Ectodermal cell (in vitro differentiated cells): ENCODE data around the gene MYBBP1A.

Experiments used
- H3K27ac ChIP-seq: 2 replicates; pipeline ENCODE4 v1.7.0; 2013; ENCODE audit warnings: mild to moderate bottlenecking, low read depth, low read length; ENCODE audit not compliant: insufficient read depth, poor library complexity, severe bottlenecking
- H3K27me3 ChIP-seq: 2 replicates; pipeline ENCODE4 v1.7.0; 2013; ENCODE audit warnings: mild to moderate bottlenecking, low read length; ENCODE audit not compliant: insufficient read depth, control insufficient read depth, poor library complexity, severe bottlenecking
- H3K36me3 ChIP-seq: one replicate; pipeline ENCODE4 v1.7.0; 2013; ENCODE audit warnings: low read length; ENCODE audit not compliant: control insufficient read depth, insufficient read depth
- H3K4me1 ChIP-seq: one replicate; pipeline ENCODE4 v1.7.0; 2013; ENCODE audit warnings: low read length; ENCODE audit not compliant: control insufficient read depth, insufficient read depth
- H3K4me3 ChIP-seq: 2 replicates; pipeline ENCODE4 v1.7.0; 2013; ENCODE audit warnings: low read depth, low read length, control low read depth; ENCODE audit not compliant: insufficient read depth
- H3K9me3 ChIP-seq: 2 replicates; pipeline ENCODE4 v1.7.0; 2013; ENCODE audit warnings: mild to moderate bottlenecking, low read length, moderate library complexity; ENCODE audit not compliant: control insufficient read depth
- WGBS, 2 experiments: methylation state at CpG; one replicate each; pipeline ENCODE4 v1.1.7; 2013; ENCODE audit warnings: missing lambda C conversion rate in 2 of 2; 5-methylcytosine and 5-hydroxymethylcytosine counted together

Gene MYBBP1A

DNA sequence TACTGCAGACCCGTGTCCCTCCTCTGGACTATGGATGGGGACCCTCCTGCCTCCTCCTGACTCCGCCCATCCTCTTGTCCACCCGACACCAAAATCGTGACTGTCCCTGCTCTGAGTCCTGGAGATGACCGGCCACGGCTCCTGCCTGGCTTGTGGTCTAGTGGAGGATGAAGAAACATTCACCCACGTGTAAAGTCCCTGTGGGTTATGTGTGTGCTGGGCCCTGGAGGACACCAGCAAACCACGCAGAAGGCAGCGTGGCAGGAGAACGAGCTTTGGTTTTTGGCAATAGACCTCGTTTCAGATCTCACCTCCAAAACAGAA is 44.6 kb downstream of the MYBBP1A start:
- H3K4me3 ChIP-seq, result no peak overlapping the region
- no peaks in the 10 kb centered on the region for H3K36me3 ChIP-seq
- no peaks in the 10 kb centered on the region for H3K9me3 ChIP-seq
- no peaks in the 10 kb centered on the region for H3K27me3 ChIP-seq
- no peak overlapping the region for H3K27ac ChIP-seq
- WGBS, 2 experiments, result 88% methylated on average over 11 of the region's 11 CpGs
- peaks cover 7% of the 10 kb centered on the region for H3K4me1 ChIP-seq

DNA sequence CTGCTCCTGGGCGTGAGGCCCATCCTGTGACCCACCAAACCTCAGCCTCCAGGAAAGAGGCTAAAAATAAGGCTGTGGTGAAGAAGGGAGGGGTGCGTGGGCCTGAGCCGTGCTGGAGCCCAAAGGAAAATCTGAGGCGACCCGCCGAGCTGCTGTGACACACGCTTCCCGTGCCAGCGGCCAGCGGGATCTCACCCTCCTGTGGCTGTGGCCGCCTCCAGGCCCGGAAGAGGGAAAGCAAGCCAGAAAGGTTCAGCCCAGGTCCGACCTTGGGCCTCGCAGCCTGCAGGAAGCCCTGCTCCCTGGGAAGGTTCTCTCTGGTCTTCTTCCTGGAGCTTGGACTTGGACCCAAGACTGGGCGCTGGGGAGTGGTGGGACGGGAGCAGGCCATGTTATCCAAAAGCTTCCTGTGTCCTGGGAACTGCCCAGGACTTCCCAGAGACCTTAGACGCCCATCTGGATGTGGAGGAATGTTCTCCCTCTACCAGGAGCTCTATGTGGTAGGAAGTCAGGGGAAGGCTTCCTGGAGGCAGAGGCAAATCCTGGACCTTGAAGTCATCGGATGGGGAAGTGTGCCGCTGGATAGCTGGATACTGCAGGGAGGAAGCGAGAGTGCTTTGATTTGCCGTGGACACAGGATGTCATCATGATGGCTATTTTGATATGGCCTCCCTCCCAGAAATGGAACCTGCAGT is 45.1 kb downstream of the MYBBP1A start:
- Histone ChIP-seq H3K27me3 (no peaks in the 10 kb centered on the region), H3K4me3 (no peak overlapping the region), H3K4me1 (peaks cover 7% of the 10 kb centered on the region), H3K27ac (no peak overlapping the region), H3K9me3 (no peaks in the 10 kb centered on the region), H3K36me3 (no peaks in the 10 kb centered on the region)
- WGBS, 2 experiments, result 95 to 96% methylated on average over 21 of the region's 21 CpGs

DNA sequence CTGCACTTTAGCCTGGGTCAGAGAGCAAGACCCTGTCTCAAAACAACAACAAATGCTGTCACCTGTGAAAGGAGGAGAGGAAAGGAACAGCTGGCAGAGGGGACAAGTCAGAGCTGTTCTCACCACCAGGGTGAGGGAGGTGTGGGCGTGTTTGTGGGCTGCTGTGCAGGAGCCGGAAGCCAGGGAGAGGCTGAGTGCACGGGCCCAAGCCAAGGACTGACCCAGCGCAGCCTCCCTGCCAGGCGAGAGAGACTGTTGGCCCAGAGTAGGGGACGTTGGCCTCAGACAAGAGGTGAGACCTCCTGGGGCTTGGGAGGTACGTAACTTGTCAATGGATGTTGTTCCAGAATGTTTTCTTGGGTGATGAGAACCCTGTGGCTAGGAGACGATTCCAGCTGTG is 45.8 kb downstream of the MYBBP1A start:
- no peak overlapping the region for H3K4me3 ChIP-seq
- no peak overlapping the region for H3K27ac ChIP-seq
- H3K36me3 ChIP-seq, result no peaks in the 10 kb centered on the region
- WGBS, 2 experiments, result 87 to 91% methylated on average over 8 of the region's 8 CpGs
- no peaks in the 10 kb centered on the region for H3K27me3 ChIP-seq
- H3K9me3 ChIP-seq, result no peaks in the 10 kb centered on the region
- H3K4me1 ChIP-seq, result peaks cover 2% of the 10 kb centered on the region

DNA sequence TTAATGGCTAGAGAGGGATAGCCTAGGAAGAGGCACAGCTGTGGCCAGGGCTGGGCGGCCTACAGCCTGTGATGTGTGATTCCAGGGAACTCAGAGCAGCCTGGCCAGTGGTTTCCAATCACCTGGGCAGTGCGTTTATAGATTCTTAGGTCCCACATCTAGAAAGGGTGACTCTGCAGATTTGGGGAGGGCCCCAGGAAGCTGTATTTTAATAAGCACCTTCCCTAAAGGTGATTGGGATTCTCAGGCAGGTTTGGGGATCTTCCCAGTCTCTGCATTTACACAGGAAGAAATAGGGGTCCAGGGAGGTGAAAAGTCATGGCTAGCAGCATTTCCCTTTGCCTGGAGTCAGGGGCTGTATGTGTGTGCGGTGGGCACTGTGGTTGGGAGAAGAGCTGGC is 47.0 kb downstream of the MYBBP1A start:
- peaks cover 2% of the 10 kb centered on the region for H3K4me1 ChIP-seq
- no peaks in the 10 kb centered on the region for H3K27me3 ChIP-seq
- H3K4me3 ChIP-seq, result no peak overlapping the region
- H3K27ac ChIP-seq, result no peak overlapping the region
- 95 to 96% methylated on average over 3 of the region's 3 CpGs for WGBS, 2 experiments
- no peaks in the 10 kb centered on the region for H3K36me3 ChIP-seq
- no peaks in the 10 kb centered on the region for H3K9me3 ChIP-seq

DNA sequence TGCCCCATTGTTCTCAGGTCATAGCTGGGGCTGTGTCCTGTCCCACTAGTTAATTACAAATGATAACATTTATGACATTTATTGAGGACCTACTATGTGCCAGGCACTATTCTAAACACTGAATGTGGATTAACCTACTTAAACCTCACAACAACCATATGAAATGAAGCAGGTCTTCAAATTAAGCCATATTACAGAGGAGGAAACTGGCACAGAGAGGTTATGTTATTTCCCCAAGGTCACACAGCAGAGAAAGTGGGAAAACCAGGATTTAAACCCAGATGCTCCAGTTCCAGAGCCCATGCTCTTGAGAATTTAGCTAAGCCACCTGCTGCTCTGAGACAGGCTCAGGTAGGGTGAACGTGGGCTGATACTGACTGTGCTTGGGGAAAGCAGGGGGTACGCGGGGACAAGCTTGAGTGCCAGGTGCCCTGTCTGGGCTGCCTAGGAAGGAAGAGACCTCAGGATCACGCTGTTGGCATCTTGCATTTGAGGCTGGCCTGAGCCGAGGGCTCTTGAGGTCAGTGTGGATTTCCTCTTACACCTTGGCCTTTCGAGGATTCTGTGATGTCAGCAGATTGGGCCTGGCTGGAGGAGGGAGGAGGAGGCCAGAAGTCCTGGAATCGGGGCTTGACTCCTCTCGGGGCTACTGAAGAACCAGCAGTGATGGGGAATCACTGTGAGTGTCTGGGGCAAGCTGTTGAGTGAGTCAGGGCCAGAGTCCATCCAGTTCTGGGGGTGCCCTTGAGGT is 47.6 kb downstream of the MYBBP1A start:
- H3K27me3 ChIP-seq, result no peaks in the 10 kb centered on the region

DNA sequence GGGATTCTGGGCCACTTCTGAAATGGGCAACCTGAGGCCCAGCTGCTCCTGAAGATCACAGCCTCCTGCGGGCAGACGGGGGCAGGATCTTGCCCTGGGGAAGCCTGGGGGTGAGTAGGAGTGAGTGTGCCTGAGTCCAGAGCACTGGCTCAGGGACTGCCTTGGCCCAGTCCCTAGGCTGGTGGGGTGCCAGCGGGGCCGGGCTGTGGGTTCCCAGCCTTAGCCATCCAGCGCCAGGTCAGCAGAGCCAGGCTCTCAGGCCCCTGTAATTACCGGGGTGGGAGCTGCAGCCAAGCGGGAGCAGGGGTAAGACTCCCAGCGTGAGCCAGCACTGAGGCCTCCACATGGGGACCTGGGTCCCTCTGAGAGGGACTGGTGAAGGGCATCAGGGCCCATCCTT is 48.3 kb downstream of the MYBBP1A start:
- Histone ChIP-seq H3K27me3 (peaks cover under 1% of the 10 kb centered on the region), H3K4me3 (no peak overlapping the region), H3K4me1 (peaks cover 2% of the 10 kb centered on the region), H3K36me3 (no peaks in the 10 kb centered on the region), H3K27ac (no peak overlapping the region), H3K9me3 (no peaks in the 10 kb centered on the region)
- 92 to 93% methylated on average over 8 of the region's 8 CpGs for WGBS, 2 experiments

More for the DNA sequence above, 47.6 kb downstream of the MYBBP1A start:
- Histone ChIP-seq H3K36me3 (no peaks in the 10 kb centered on the region), H3K27ac (no peak overlapping the region), H3K9me3 (no peaks in the 10 kb centered on the region), H3K4me3 (no peak overlapping the region), H3K4me1 (peaks cover 2% of the 10 kb centered on the region)
- 91 to 95% methylated on average over 8 of the region's 8 CpGs for WGBS, 2 experiments

DNA sequence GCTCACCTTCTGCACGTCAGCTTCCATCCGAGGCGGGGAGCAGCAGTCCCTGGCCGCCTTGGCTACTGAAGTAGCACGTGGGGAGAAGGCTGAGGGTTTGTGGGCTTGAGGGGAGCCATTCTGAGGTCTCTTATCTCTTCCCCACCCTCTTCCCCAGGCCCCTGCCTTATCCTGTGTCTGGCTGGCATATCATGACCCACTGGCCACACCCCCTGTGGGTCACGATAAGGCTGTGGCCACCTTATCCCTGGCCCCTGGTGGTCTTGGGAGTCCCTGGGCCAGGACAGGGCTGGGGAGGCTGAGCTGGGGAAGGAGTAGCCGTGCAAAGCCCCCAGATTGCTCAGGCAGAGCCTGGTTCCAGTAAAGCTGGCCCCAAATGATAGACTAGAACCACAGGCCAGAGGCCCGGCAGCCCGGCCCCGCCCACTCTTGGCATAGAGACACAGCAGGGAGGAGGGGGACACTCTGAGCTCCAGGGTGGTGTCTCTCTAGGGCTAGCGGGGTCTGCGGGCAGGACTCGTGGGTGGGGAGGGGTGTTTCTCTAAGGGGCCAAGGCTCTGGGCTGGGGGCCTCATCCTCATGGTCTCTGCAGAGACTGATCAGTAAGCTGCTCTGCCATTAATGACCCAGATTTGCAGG is 48.9 kb downstream of the MYBBP1A start:
- 85 to 88% methylated on average over 13 of the region's 13 CpGs for WGBS, 2 experiments
- Histone ChIP-seq H3K4me3 (no peak overlapping the region), H3K4me1 (peaks cover 2% of the 10 kb centered on the region)

DNA sequence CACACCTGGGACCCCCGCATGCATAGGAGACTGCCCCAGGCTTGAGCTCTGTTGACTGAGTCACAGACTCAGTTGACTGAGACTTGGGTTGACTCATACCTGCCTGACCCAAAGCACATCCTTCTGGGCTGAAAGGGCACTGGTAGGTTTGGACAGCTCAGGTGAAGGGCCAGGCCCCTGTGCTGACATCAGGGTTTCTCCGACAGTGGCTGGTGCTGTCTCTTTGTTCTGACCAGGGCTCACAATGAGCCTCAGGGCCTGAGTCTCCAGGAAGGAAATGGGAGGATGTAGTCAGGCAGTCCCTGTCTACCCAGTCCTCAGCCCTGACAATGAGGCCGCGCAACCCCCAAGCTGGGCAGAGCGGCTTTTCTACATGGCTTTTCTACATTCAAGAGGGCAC is 50.0 kb downstream of the MYBBP1A start:
- Histone ChIP-seq H3K27me3 (peaks cover 17% of the 10 kb centered on the region), H3K27ac (no peak overlapping the region), H3K9me3 (no peaks in the 10 kb centered on the region), H3K4me3 (no peak overlapping the region), H3K4me1 (peaks cover 4% of the 10 kb centered on the region), H3K36me3 (no peaks in the 10 kb centered on the region)
- 88 to 89% methylated on average over 5 of the region's 5 CpGs for WGBS, 2 experiments

More for the DNA sequence above, 48.9 kb downstream of the MYBBP1A start:
- Histone ChIP-seq H3K27me3 (peaks cover 6% of the 10 kb centered on the region), H3K36me3 (no peaks in the 10 kb centered on the region), H3K27ac (no peak overlapping the region), H3K9me3 (no peaks in the 10 kb centered on the region)

DNA sequence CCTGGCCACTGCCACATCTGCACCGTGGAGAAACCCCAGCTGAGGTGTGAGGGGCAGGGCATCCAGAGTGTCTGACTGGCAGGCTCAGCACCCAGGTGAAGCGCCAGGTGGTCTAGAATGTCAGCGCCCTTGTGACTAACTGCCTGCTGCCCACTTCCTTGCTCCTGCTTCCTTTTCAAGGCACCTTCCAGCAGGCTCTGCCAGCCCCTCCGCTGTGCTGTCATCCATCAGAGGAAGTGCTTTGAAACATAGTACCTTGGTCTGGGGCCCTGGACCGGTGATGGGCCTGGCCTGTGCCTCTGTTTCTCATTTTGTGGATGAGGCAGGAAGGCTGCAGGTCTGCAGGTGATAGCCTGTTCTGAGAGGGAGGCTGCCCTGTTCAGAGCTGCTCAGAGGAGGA is 51.0 kb downstream of the MYBBP1A start:
- Histone ChIP-seq H3K27ac (no peak overlapping the region), H3K4me1 (peaks cover 14% of the 10 kb centered on the region), H3K4me3 (no peak overlapping the region), H3K36me3 (no peaks in the 10 kb centered on the region), H3K9me3 (no peaks in the 10 kb centered on the region), H3K27me3 (peaks cover 27% of the 10 kb centered on the region)
- WGBS, 2 experiments, result 92% methylated on average over 5 of the region's 5 CpGs

DNA sequence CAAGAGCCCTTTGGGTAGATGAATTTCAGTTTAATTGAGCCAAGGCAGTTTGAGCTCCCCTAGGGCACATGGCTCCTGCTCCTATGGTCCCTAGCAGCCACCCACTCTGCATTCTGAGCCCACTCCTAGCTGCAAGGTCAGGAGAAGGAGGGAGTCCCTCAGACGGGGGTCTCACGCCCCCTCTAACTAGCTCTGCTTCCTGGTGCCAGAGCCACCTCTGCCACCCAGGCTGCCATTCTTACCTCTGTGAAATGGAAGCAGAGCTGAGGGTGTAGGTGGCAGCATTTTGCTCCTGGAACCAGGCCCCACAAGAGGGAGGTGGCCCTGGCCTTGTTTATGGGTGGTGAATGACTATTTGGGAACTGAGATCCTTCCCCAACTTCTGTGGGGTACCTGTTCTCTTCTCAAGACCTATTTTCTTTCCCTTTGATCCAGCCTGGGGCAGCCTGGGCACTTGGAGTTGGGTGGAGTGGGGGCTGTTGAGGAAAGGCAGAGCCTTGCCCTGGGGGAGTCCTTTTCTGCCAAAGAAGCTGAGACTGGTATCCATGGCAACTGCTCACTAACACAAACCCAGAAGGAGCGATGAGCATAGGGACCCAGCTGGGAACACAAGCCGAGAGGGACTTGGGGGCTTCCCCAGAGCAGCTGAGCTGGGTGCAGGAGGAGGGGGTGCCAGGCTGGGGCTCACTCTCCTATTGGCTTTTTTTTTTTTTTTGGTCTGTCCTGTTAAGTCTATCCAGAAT is 51.7 kb downstream of the MYBBP1A start:
- no peak overlapping the region for H3K27ac ChIP-seq
- H3K4me1 ChIP-seq, result peaks cover 15% of the 10 kb centered on the region
- no peak overlapping the region for H3K4me3 ChIP-seq
- H3K9me3 ChIP-seq, result no peaks in the 10 kb centered on the region
- no peaks in the 10 kb centered on the region for H3K36me3 ChIP-seq
- H3K27me3 ChIP-seq, result peaks cover 34% of the 10 kb centered on the region
- 85 to 89% methylated on average over 4 of the region's 4 CpGs for WGBS, 2 experiments
